Measurements from ENCODE around the gene LRP1B.

LRP1B gene

DNA sequence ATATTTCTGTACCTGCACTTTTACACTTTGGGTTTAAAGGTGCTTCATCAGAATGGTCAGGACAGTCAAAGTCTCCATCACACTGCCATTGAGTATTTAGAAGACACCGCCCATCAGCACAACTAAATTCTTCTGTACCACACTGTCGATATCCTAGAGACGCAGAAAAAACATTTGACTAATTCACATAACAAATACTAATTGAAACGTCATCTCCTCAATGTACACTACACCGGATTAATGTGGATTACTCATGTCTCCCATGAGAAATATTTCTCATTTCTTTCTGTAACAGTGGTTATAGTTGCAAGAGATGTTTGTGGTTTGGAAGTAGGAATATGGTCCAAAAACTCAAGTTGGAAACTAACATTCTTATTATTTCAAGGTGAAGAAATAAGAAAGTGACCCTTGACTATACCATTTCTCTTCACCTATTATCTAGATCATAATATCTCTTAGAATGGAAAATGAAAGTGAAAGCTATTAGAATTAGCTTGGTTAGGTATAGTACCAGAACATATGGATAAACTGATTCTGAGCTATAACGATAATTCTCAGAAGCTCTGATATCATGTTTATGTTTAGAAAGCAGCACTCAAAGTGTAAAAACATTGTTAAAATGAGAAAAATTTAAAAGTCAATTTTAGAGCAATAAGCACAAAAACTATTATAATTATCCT lies 1627.7 kb downstream of the LRP1B start:
- Histone ChIP-seq H3K27ac (ENCODE audit: low read depth, low read length) (no peak overlapping the region), H3K4me3 (ENCODE audit: low read length) (no peak overlapping the region), H3K4me2 (ENCODE audit: low read length) (no peak overlapping the region), H3K9me2 (replicated peaks; ENCODE audit: control insufficient read depth, low read length) (no peaks in the 10 kb centered on the region), H3F3A (ENCODE audit: control insufficient read depth, insufficient read depth) (no peaks in the 10 kb centered on the region), H3K27me3 (ENCODE audit: control insufficient read depth, low read length) (no peaks in the 10 kb centered on the region), H3K9me3 (ENCODE audit: control insufficient read depth, insufficient read depth, low read length) (no peaks in the 10 kb centered on the region), H3K36me3 (ENCODE audit: control insufficient read depth, low read length) (no peaks in the 10 kb centered on the region), H3K79me2 (ENCODE audit: control insufficient read depth, low read length) (no peaks in the 10 kb centered on the region), H4K20me1 (ENCODE audit: control insufficient read depth, insufficient read depth, low read depth, low read length) (no peaks in the 10 kb centered on the region), H3K4me1 (ENCODE audit: control insufficient read depth, low read length) (no peaks in the 10 kb centered on the region)
- TF ChIP-seq, protein P1, sequence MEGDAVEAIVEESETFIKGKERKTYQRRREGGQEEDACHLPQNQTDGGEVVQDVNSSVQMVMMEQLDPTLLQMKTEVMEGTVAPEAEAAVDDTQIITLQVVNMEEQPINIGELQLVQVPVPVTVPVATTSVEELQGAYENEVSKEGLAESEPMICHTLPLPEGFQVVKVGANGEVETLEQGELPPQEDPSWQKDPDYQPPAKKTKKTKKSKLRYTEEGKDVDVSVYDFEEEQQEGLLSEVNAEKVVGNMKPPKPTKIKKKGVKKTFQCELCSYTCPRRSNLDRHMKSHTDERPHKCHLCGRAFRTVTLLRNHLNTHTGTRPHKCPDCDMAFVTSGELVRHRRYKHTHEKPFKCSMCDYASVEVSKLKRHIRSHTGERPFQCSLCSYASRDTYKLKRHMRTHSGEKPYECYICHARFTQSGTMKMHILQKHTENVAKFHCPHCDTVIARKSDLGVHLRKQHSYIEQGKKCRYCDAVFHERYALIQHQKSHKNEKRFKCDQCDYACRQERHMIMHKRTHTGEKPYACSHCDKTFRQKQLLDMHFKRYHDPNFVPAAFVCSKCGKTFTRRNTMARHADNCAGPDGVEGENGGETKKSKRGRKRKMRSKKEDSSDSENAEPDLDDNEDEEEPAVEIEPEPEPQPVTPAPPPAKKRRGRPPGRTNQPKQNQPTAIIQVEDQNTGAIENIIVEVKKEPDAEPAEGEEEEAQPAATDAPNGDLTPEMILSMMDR (IDR thresholded peaks at IDR 0.05; ENCODE audit: low read depth, low read length, poor library complexity, severe bottlenecking): no peak
- TF ChIP-seq EZH2phosphoT487 (IDR thresholded peaks at IDR 0.05; ENCODE audit: borderline replicate concordance, low read length): no peak

GRCh38 chr2:140498360-140498759 lies 1632.5 kb downstream of the LRP1B start:
- no peak overlapping the region for H3K4me2 ChIP-seq (ENCODE audit: low read length)
- H3K9me3 ChIP-seq (ENCODE audit: control insufficient read depth, insufficient read depth, low read length): no peaks in the 10 kb centered on the region
- H3K27me3 ChIP-seq (ENCODE audit: control insufficient read depth, low read length): no peaks in the 10 kb centered on the region
- H3K4me3 ChIP-seq (ENCODE audit: low read length): no peak overlapping the region
- no peaks in the 10 kb centered on the region for H3K36me3 ChIP-seq (ENCODE audit: control insufficient read depth, low read length)
- H3F3A ChIP-seq (ENCODE audit: control insufficient read depth, insufficient read depth): no peaks in the 10 kb centered on the region
- no peak for TF ChIP-seq EZH2phosphoT487 (IDR thresholded peaks at IDR 0.05; ENCODE audit: borderline replicate concordance, low read length)
- TF ChIP-seq, protein P1 (IDR thresholded peaks at IDR 0.05; ENCODE audit: low read depth, low read length, poor library complexity, severe bottlenecking): no peak
- H3K4me1 ChIP-seq (ENCODE audit: control insufficient read depth, low read length): no peaks in the 10 kb centered on the region
- H3K79me2 ChIP-seq (ENCODE audit: control insufficient read depth, low read length): no peaks in the 10 kb centered on the region
- no peak overlapping the region for H3K27ac ChIP-seq (ENCODE audit: low read depth, low read length)
- H4K20me1 ChIP-seq (ENCODE audit: control insufficient read depth, insufficient read depth, low read depth, low read length): no peaks in the 10 kb centered on the region
- H3K9me2 ChIP-seq (replicated peaks; ENCODE audit: control insufficient read depth, low read length): no peaks in the 10 kb centered on the region

- H3K4me3 ChIP-seq (ENCODE audit: low read length): no peak overlapping the region
- no peaks in the 10 kb centered on the region for H4K20me1 ChIP-seq (ENCODE audit: control insufficient read depth, insufficient read depth, low read depth, low read length)
- H3K79me2 ChIP-seq (ENCODE audit: control insufficient read depth, low read length): no peaks in the 10 kb centered on the region
- H3K4me1 ChIP-seq (ENCODE audit: control insufficient read depth, low read length): no peaks in the 10 kb centered on the region
- H3F3A ChIP-seq (ENCODE audit: control insufficient read depth, insufficient read depth): no peaks in the 10 kb centered on the region
- no peak overlapping the region for H3K4me2 ChIP-seq (ENCODE audit: low read length)
- H3K27ac ChIP-seq (ENCODE audit: low read depth, low read length): no peak overlapping the region
- H3K36me3 ChIP-seq (ENCODE audit: control insufficient read depth, low read length): no peaks in the 10 kb centered on the region
- no peaks in the 10 kb centered on the region for H3K9me2 ChIP-seq (replicated peaks; ENCODE audit: control insufficient read depth, low read length)
- H3K9me3 ChIP-seq (ENCODE audit: control insufficient read depth, insufficient read depth, low read length): no peaks in the 10 kb centered on the region
- no peaks in the 10 kb centered on the region for H3K27me3 ChIP-seq (ENCODE audit: control insufficient read depth, low read length)
- no peak for TF ChIP-seq EZH2phosphoT487 (IDR thresholded peaks at IDR 0.05; ENCODE audit: borderline replicate concordance, low read length)
- TF ChIP-seq, protein P1 (IDR thresholded peaks at IDR 0.05; ENCODE audit: low read depth, low read length, poor library complexity, severe bottlenecking): no peak
These were observed 1634.1 kb downstream of the LRP1B start for GRCh38 chr2:140496714-140497113.
